ENCODE data around the gene SH3TC1.

The SH3TC1 gene

DNA sequence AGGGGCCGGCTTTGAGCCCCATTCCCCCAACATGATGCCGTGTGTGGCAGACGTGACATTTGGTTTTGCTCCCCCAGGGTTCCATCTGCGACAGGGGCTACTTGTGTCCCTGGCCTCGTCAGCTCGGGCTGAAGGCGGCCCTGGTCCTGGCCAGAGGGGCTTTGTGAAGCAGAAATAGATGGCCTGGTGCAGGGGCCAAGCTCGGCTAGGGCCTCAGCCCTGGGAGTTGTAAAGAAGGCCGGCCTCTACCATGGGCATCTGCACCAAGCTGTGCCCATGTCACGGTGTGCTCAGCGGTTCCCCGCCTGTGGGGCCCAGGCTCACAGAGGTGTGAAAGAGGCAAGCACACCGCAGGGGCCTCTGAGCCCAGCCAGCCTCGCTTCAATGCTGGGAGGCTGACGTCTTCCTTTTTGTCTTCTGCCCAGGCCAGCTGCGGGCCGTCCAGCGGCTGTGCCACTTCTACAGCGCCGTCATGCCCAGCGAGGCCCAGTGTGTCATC is 32.5 kb downstream of the SH3TC1 start:
- DNase-seq: no peak

DNA sequence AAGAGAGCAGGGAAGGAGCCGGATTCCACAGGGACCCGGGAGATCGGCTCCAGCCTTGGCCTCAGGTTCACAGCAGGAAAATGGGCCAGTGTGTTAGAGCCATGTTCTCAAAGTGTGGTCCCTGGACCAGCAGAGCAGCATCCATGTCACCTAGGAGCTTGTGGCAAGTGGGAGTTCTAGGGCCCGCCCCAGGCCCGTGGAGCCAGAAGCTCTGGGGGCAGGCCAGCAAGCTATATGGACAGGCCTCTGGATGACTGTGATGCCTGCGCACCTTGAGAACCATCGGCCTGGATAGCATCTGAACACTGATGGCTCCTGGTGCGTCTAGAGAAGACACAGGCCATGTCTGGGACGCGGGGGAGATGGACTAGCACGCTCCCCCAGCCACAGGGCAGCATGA is 33.7 kb downstream of the SH3TC1 start:
- no peak for DNase-seq

DNA sequence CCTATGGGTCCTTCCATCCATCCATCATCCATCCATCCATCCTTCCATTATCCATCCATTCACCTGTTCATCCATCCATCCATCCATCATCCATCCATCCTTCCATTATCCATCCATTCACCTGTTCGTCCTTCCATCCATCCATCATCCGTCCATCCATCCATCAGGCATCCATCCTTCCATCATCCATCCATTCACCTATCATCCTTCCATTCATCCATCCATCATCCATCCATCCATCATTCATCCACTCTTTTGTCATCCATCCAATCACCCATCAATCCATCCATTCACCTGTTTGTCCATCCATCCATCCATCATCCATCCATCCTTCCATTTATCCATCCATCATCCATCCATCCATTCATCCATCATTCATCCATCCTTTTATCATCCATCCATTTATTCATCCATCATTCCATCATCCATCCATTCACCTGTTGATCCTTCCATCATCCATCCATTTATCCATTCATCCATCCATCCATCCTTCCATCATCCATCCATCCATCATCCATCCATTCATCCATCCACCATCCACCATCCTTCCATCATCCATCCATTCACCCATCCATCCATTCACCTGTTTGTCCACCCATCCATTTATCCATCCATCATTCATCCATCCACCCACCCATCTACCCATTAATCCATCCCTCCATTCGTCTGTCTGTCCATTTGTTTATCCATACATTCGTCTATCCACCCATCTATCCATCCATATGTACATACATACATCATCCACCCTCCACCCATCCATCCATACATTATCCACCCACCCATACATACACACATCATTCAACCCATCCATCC is 34.8 kb downstream of the SH3TC1 start:
- DNase-seq: no peak

DNA sequence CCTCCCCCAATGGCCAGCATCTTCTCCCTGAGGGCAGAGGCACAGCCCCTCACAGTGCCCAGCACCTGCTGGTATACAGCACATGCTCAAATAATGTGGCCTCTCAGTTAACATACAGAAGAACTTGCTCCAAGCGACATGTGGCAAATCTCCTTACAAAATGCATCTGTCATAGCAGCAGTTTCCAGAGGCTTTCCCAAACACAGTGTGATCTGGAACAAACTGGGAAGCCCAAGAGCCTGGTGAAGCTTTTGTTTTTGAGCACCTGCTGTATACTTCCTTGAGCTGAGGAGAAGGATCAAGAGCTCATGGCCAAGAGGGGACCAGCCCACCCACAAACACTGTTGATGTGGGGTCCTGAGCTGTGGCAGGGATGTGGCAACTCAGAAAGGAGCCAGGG is 35.6 kb downstream of the SH3TC1 start:
- no peak for DNase-seq

DNA sequence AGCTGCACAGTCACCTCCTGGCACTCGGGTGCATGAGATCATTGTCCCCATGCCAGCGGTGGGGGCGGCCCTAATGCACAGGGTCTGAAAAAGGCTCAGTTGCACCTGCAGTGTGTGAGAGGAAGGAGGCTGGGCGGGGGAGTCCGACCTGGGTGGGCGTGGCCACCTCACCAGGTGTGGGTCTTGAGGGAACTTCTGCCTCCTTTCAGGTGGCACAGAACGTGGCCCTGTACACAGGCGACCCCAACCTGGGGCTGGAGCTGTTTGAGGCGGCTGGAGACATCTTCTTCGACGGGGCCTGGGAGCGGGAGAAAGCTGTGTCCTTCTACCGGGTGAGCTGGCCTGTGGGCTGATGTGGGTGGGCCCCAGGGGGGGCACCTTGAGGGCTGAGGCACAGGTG is 36.1 kb downstream of the SH3TC1 start:
- DNase-seq: no peak

DNA sequence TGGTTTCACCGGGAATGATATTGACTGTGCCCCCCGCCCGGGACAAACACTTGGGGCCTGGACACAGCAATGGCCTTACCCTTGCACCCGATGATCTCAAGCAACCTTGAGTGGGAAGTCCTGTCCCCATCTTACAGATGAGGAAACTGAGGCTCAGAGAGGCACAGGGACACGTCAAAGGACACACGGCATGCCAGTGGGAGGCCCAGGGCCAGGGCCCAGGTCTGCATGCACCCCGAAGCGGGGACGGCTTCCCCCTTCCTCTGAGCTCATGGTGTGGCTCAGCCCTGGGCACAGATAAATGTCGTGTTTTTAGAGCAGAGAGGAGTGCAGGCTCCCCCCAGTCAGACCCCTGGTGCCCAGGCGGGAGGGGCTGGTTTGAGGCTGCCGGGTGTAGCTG is 36.6 kb downstream of the SH3TC1 start:
- DNase-seq: no peak

DNA sequence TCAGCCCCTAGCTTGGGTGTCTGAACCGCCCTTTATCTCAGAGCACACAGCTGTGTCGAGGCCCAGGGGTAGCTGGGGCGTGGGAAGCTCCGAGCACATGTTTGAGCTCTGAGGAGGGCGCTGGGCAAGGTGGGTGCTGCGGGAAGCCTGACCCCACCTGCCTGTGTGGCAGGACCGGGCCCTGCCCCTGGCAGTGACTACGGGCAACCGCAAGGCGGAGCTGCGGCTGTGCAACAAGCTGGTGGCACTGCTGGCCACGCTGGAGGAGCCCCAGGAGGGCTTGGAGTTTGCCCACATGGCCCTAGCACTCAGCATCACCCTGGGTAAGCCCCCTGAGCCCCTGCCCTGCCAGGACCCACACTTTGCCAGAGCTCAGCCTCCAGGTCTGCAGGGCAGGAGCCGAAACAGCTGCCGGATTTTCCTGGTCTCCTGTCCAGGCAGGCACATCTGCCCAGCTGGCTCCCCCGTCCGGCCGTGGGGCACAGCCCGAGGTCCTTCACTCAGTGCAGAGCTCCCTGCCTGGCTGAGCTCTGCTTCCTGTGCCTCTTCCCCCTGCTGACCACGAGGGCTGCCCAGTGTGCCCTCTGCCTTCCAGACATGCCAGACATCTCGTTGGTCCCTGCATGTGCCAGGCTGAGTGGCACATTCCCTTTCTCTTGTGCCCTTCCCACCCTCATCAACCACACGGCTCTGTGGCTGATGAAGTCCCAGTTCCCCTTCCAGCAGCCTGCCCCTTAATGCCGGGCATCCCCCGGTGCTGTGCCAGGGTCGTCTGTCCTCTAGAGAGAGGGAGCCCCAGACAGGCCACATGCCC is 37.2 kb downstream of the SH3TC1 start:
- no peak for DNase-seq

DNA sequence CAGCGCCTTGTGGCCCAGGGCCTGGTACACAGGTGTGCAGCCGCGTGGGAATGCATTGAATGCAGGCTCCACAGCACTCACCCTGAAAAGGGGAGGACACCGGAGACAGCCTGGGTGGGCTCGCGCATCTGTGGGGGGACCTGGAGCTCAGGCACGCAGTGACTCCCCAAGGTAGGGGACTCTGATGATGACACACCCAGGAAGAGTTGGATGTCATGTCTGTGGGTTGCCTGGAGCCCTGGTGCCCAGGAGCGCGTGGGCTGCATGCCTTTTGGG is 37.8 kb downstream of the SH3TC1 start:
- DNase-seq: no peak

DNA sequence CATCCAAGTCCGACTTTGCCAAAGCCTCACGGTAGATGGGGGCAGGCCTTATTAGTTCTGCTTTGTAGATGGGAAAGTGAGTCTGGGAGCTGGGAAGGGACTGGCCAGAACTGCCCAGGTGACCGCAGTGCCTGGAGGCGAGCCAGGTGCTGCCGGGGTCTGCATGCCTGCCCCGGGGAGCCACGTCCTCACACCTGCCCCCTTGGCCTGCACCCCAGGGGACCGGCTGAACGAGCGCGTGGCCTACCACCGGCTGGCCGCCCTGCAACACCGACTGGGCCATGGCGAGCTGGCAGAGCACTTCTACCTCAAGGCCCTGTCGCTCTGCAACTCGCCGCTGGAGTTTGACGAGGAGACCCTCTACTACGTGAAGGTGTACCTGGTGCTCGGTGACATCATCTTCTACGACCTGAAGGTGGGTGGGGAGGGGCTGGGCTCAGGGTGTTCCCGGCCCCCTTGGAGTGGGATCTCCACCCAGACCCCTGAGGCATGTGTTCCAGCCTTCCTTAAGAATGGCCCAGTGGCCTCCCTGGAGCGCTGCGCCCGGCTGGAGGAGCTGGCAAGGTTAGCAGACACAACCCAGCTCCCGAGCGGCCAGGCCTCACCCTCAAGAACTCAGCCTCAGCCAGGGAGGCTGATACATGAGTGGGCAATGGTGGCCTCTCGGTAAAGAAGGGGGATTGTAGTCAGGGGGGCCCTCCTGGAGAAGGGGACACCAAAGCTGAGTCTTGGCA is 38.3 kb downstream of the SH3TC1 start:
- DNase-seq: no peak

DNA sequence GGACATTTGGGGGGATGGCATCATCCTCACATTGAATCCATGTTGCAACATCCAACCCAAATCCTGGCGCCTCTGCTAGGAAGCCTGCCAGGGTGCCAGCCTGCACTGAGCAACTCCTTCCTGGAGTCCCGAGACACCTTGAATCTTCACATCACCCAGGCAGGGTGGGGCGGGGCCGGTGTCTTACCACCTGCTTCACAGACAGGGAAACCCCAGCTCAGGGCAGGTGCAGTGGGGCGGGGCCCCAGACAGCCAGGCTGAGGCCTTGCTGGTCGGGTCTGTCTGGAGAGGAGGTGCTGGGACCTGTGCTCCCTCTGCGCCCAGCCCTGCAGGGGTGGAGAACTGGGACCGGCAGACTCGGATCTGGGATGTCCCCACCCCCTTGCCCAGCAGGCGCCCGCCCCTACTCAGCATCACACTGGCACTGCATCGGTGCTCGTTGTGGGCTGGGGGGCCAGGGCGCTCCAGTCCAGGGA is 39.0 kb downstream of the SH3TC1 start:
- DNase-seq: peak in 2 of 4 experiments; percentile 37 to 43

DNA sequence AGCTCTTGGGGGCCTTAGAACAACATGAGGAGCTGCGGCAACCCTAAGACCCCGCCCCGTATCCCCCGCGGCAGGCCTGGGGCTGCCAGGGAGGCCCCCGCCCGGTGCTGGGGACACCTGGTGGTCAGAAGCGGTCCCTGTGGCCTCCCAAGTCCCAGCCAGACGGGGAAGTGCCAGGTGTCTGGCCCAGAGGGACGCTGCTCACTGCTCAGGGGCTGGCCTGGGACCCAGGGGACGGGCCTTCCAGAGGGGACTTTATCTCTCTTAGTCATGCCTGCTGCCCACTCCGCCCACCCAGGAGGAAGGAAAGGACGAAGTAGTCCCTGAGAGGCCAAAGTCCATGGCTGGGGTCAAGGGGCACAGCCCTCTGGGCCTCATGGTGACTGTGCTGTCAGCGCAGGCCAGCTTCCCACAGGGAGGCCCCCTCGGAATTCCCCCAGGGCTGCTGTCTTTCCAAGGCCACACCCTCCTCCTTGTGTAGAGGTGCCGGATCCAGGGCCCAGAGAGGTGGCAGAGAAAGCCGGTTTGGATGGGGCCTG is 39.5 kb downstream of the SH3TC1 start:
- DNase-seq: peak; percentile 47 to 79 (median 64)

DNA sequence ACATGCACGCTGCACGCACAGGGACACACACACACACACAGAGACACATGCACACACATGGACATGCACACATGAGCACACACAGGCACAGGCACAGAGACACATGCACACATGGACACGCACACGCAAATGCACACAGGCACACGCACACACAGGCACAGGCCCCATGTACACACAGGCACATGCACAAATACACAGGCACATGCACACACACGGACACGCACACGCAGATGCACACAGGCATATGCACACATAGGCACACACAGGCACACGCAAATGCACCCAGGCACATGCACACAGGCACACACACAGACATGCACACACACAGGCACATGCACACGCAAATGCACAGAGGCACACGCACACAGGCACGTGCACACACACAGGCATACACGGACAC is 40.1 kb downstream of the SH3TC1 start:
- no peak for DNase-seq

DNA sequence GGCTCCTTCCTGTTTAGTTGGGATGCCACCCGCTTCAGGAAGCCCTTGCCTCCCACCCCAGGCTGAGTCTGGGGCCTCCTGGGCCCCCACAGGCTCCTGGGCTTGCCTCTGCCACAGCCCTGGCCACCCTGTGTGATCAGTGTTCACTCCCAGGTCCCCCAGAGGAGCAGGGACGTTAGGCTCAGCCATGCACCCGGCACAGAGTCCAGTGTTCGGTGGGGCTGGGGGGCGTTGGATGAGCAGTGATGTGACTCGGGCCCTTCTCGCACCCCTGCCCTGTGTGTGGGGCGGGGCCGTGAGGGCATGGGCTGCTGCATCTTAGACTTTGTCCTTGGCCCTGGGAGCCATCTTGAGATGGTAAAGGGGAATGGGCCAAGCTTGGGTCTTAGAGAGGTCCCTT is 40.6 kb downstream of the SH3TC1 start:
- no peak for DNase-seq

DNA sequence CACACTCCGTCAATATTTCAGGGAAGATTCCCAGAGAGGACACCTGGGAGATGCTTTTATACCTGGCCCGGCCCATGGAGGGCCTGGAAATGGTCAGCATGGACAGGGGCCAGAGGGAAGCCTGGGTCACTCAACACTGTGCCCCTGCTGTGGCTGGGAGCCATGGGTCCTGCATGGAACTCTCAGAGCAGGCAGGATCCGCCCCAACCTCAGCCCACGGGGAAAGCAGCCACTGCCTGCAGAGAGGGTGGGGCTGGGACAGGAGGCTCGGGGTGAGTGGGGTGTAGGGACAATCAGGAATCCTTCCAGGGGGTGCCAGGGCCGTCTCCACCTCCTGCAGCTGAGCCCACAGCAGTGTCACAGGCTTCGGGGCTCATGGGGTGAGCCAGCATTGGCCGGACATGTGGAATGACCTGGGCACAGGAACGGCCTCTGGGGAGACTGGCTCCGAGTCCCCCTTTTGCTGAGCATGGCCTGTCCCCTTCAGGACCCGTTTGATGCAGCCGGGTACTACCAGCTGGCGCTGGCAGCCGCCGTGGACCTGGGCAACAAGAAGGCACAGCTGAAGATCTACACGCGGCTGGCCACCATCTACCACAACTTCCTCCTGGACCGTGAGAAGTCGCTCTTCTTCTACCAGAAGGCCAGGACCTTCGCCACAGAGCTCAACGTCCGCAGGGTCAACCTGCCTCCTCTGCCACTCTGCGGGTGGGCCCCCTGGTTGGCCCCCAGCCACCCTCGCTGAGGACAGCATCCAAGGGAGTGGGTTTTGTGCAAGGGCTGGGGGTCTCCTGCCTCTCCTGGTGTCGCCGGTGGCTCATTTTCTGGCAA is 41.3 kb downstream of the SH3TC1 start:
- peak; percentile 40 to 64 (median 56) for DNase-seq

DNA sequence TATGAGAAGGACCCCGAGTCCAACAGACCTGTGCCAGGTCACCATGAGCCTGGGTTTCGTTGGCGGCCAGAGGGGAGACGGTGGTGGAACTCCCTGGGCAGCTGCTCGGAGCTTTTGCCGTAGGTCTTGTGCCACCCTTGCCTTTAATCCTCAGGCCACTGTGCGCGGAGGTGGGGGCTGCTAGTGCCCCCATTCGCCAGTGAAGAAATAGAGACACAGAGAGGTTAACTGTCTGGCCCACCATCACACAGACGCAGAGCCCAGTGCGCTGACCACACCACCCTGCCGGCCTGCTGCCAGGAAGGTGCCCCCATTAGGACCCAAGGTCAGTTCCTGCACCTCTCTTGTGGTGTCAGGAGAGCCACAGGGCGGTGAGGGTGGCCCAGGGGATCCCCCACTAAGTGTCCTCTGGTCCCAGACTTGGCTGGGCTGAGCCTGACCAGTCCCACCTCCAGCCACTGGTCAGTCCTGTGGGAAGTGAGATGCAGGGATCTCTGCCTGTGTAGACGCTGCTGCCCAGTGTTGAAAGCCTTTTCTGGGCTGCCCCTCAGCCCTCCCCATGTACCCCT is 42.2 kb downstream of the SH3TC1 start:
- no peak for DNase-seq

DNA sequence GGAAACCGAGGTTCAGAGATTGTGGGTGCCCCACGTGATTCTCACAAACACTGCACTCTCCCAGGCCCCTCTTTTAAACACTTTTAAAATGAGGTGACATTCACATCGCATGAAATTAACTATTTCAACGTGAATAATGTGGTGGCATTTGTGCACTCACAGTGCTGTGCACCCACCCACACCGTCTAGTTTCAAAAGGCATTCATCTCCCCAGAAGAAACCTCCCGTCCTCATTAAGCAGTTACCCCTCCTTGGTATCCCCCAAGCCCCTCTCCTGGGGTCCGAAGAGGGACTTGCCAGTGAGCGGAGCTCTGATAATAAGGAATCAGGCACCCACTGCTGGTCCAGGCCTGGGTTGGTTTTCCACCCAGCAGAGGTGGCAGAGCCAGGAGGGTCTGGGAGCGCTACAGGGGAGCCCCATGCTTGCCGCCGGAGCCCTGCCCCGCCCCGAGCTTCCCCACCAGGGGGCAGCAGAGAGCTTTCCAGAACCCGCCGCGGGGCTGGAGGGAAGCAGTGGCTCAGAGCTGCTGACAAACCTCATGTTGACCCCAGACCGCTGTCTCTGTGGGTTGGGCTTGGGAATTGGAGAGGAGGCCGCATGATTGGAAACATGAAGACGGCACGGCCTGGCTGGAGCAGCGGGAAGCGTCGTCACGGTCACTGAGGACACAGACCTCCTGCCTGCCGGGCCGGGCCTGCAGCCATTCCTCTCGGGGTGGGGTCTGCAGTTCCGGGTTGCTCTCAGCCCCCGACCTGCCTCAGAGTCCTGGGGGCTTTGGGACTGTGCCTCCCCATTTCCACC is 43.0 kb downstream of the SH3TC1 start:
- peak; percentile 83 to 92 (median 92) for DNase-seq

DNA sequence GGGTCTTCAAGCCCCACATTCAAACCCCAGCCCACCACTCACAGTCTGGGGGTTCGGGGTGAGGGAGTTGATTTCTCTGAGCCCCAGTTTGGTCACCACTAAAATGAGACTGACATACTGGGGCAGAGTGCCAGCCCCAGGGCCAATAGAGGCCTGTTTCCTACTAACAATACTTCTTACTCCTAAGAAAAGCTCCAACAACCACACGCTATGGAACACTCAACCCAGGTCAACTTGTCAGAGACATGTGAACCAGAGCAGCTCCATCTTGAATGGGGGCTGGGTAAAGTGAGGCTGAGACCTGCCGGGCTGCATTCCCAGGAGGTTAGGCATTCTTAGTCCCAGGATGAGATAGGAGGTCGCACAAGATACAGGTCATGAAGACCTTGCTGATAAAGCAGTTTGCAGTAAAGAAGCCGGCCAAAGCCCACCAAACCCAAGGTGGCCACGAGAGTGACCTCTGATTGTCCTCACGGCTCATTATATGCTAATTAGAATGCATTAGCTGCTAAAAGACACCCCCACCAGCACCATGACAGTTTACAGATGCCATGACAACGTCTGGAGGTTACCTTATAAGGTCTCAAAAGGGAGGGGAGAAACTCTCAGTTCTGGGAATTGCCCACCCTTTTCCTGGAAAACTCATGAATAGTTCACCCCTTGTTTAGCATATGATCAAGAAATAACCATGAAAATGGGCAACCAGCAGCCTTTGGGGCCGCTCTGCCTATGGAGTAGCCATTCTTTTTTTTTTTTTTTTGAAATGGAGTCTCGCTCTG is 43.9 kb downstream of the SH3TC1 start:
- DNase-seq: no peak

DNA sequence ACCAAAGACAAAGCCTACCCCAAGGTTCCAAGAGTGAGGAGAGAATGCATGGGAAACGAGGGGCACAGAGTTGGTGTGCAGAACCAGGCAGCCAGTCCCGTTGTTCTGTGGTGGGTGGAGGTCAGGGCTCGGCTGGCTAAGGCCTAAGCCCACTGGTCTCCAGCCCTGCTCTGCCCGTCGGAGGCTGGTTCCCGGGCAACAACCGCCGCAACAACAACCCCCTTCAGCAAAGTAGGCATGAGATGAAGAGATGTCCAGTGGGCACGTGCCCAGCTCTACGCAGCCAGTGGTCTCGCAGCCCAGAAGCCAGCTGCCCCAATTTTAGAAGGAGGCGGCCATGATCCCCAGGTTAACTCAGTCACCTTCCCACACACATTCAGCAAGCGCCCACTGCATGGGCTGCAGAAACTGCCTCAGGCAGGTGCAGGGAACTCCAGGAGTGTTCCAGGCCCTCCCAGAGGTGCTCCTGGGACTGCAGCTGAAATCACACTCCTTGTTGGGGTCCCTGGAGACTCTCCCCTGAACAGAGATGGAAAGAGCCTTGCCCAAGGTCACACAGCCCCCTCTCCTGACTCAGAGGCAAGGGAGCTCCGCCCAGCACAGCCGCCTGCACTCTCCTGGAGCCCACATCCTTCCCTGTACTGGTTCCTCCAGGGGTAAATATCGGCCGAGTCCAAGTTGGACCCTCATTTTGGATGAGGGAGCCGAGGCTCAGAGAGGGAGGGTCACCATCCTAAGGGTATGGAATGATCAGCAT is 45.1 kb downstream of the SH3TC1 start:
- DNase-seq: no peak

DNA sequence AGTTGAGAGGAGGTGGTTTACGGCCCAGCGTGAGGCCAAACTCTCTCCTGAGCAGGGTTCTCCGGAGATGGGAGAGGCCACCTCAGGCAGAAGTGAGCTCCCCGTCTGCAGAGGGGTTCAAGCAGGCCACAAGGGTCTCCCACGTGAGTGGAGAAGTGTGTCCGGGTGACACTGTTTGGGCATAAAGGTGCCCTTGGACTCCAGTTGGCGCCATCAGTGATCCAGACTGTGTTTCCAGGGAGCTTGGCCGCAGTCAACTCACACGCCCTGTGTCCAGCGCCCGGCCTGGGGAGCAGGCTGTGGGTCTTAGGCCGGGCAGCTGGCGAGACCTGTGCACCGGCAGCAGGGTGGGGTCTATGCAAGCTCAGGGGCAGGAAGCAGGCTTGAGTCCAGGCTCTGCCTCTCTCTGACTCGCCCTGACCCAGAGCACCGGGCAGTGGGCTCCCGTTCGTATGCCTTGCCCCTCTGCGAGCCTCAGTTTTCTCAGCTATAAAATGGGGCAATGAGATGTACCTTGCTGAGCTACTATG is 45.9 kb downstream of the SH3TC1 start:
- DNase-seq: no peak
